ENCODE measurements around the gene XYLT1.
A peak's percentile ranks its signal among the peaks of the same experiment; 100 is the strongest.

The XYLT1 gene

GRCh38 chr16:17373533-17373932, 97.2 kb downstream of the XYLT1 start:
- no peak for DNase-seq (ENCODE audit: low read depth, low spot score)

DNA sequence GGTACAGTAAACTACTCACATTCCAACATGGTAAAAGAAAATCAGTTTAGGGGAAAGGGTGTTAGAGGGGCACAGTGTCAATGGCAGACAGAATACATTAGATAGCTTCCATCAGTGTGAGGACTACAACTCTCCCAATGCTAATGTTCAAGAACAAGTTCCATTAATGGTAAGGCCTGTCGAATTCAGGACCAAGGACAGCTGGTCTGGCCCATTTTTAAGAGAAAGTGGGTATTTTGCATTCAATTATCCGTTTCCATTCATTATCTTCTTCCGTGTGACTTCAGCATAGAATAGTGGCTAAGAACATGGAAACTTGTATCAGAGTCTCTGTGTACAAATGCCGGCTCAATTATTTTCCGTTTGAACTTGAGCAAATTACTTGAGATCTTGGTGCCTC, 98.4 kb downstream of the XYLT1 start:
- DNase-seq (ENCODE audit: low read depth, low spot score) = no peak

DNA sequence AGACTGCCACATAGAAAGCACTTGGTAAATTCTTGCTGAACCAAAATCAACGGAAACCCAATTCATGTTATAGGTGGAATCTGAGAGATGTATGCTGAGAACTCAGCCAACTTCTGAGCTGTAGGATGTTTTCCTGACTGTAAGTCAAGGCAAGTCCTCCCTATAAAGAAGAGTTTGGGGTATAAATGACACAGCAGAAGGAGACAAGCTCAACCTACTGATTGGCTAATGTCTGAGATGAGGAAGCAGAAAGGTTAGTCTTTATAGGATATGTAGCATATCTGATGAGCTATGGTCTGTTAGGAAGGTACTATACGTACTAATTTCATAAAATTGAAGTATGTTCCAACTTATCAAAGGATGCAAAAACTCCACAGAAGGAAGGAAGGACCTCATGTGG, 99.5 kb downstream of the XYLT1 start:
- DNase-seq (ENCODE audit: low read depth, low spot score) = no peak

DNA sequence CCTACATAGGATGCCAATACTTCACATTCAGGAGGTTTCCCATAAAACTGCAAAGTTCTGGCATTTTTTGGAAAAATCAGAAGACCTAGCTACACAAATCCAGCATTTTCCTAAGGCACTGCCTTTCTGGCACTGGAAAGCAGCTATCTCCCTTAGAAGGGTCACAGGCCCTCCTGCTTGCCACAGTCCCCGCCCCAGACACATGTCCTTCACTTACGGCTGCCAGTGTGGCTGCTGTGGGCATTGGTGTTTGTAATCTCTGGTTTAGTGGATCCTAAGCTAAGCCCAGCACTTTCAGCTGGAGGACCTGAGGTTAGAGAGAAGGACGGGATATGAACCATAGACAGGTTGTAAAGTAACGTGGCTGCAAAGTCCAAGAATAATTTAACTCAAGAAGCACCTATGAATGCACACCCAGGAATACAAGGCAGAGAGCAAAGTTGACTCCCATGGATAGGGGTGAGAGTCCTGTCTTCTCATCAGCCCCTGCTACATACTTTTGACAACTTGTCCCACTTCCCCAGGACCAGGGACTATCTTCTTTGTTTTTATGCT, 100.0 kb downstream of the XYLT1 start:
- no peak for DNase-seq (ENCODE audit: low read depth, low spot score)

- no peak for DNase-seq (ENCODE audit: low read depth, low spot score)
Measured at GRCh38 chr16:17370223-17370707, 100.5 kb downstream of the XYLT1 start.

GRCh38 chr16:17369421-17370222, 101.1 kb downstream of the XYLT1 start:
- no peak for DNase-seq (ENCODE audit: low read depth, low spot score)

DNA sequence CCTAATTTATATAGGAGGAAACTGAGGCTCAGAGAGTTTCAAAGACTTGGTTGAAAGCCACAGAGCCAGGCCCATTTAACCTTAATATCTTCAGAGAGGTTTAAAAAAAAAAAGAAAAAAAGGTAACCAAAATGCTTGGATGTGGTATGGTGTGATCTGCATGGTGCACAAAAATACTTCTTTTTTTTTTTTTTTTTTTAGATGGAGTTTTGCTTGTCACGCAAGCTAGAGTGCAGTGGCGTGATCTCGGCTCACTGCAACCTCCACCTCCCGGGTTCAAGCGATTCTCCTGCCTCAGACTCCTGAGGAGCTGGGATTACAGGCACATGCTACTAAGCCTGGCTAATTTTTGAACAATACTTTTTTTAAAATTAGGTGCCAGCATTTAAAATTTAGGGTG, 101.8 kb downstream of the XYLT1 start:
- no peak for DNase-seq (ENCODE audit: low read depth, low spot score)

- DNase-seq (ENCODE audit: low read depth, low spot score) = no peak
Measured at GRCh38 chr16:17368446-17368845, 102.3 kb downstream of the XYLT1 start.

- peak; percentile 73 for DNase-seq (ENCODE audit: low read depth, low spot score)
Measured at GRCh38 chr16:17367923-17368322, 102.8 kb downstream of the XYLT1 start.

DNA sequence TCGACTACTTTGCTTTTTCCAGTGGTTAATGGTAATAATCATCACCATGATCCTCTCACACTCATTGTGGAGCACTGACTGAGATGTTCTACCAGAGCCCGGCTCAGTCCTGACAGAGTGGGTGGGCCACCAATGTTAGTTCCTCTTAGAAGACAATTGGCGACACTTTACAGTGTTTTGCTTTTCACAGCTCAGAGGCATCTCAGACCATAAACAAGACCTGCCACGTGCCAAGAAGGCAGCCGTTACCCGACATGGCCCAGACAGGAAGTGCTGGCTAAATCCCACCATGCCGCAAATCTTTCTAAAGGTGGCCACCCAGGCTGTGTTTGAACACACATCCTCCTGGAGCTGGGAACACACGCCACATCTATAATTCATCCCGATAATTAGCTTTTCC, 103.7 kb downstream of the XYLT1 start:
- DNase-seq (ENCODE audit: low read depth, low spot score) = no peak

DNA sequence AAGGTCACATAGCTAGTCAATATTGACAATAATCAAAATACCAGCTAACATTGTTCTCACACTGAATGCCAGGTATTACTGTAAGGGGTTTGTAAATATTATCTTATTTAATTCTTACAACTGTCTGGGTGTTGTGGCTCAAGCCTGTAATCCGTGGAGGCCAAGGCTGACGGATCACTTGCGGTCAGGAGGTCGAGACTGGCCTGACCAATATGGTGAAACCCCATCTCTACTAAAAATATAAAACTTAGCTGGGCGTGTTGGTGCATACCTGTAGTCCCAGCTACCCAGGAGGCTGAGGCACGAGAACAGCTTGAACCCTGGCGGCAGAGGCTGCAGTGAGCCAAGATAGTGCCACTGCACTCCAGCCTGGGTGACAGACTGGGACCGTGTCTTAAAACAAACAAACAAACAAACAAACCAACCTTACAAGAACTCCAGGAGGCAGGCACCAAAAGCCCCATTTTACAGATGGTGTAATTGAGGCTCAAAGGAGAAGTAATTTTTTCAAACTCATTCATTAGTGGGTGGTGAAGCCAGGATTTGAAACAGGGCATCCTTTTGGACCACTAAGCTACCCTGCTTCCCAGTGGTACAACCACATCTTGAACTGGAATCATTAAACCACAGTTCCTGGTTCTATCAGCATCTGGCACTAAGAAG, 104.3 kb downstream of the XYLT1 start:
- no peak for DNase-seq (ENCODE audit: low read depth, low spot score)

- no peak for DNase-seq (ENCODE audit: low read depth, low spot score)
Measured at GRCh38 chr16:17365591-17366298, 105.0 kb downstream of the XYLT1 start.

DNA sequence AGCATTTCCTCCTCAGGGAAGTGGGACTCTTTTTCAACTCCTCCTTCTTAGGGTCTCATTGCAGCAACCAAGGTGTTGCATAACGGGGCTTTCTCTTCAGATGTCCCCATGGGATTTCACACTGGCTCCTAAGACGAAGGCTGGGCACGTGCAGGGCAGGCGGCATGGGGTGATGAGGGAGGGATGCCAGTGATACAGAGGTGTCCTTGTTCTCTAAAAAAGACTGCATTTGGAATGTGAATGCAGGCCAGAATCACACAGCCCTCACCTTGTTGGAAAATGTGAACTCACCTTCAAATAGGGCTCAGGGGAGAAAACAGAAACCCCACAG, 105.6 kb downstream of the XYLT1 start:
- no peak for DNase-seq (ENCODE audit: low read depth, low spot score)

DNA sequence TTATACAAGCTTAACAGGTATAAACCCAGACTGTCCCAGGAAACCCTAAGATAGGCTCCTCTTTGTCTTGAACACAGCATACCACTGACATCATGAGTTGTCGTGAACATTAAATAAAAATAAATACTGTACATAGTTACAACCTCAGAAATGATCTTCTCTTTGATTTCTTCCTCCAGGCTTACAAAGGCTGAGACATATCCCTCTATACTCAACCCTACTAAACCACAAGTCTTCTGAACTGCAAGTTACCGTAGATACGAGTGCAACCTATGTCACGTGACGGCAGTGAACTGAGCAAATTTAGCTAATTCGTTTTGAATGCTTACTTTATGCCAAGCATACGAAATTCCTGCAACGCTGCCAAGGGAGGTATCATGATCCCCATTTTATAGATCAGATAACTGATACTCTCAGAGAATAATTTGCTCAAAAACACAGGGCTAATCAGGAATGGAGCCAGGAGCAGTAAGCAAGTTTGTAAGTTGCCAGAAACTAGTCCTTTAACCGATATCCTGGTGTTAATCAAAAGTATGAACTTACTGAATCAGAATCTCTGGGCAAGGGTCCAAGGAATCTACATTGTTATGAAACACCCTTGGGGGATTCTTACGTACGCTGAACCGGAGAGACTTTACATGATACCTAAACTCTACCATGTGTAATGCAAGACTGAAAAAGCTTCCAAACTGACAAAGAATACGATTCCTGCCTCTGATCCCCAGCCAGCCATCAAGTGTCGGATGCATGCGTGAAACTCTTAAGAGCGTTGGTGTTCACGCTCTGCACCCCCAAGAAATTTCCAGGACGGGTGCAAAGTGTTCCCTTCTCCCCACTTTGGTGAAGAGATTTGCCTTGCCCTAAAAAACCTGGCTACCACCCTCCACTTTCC, 106.2 kb downstream of the XYLT1 start:
- DNase-seq (ENCODE audit: low read depth, low spot score) = no peak

DNA sequence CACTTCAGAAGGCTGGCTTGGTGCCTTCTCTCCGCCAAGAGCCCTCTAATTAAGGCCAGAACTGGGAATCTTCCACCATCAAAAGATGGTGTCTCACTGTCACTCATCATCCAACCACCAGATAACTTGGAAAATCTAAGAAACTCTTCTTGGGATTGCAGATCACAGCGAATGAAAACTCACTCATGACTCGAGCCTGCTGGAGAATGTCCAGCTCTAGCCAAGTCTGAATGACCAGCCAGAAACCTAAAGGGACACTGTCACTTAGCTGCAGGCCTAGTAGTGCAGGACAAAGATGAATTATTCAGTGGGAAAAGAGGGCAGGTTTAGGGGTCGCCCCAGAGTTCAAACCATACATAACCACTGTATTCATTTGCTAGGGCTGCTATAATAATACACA, 107.8 kb downstream of the XYLT1 start:
- DNase-seq (ENCODE audit: low read depth, low spot score) = no peak

DNA sequence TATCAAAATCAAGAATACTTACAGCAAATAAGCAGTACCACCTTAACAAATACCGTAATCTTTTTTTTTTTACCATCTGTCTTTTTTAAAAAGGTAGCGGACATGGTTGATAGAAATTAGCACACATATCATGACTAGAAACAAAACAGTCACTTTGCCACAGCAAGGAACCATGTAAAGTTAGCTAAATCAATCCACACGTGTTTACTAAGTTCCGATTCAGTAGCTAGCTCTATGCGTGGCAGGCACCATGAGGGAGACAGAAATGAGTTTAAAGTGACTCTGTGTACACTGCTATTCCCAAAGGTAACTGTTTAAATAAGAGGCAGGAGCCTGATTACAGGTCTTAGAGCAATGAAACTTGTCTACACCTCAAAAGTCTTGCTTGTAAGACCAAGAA, 108.6 kb downstream of the XYLT1 start:
- no peak for DNase-seq (ENCODE audit: low read depth, low spot score)

DNA sequence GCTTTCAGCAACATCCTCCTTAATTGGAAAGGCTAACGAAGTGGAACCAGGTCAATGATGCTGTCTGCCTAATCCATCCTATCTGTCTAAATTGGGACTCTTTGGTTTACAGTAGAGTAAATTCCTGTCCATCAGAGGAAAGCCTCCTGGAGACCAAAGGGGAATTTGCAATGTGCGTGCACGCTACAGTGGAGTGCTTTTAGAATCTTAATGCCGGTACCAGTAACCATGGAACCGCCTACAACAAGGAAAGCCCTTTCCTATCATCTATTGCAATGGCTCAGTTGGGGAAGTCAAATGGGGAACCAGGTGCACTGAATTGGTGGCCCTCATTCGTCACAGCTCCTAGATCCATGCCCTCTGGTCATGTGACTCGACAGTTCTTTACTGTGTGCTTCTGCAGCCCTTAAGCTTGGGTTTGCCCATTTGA, 110.1 kb downstream of the XYLT1 start:
- no peak for DNase-seq (ENCODE audit: low read depth, low spot score)

DNA sequence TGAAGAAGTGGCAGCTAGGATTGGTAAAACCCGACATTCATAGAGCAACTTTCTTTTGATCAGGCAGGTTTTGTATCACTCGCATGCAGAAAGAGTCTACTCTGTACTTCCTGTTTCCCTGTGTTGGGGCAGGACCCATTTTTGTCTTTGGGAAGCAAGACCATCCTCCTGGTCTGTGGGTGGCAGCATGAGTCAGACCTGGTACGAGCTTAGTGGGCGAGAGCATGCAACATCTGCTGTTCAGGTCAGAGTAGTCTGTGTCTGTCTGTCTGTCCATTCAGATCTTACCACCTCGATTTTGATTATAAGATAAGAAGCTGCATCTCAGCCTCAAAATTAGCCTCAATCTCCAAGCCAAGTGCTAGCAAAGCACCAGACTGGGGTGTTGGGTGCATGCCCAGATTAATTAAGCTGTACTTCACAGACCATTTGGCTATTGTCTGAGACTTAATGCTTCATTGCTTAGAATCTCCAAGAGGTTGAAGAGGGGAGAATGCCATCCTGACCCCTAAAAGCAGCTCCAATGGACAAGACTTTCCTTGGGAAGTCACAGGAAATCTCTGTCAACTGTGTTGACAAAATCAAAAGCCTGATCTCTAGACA, 110.9 kb downstream of the XYLT1 start:
- no peak for DNase-seq (ENCODE audit: low read depth, low spot score)

DNA sequence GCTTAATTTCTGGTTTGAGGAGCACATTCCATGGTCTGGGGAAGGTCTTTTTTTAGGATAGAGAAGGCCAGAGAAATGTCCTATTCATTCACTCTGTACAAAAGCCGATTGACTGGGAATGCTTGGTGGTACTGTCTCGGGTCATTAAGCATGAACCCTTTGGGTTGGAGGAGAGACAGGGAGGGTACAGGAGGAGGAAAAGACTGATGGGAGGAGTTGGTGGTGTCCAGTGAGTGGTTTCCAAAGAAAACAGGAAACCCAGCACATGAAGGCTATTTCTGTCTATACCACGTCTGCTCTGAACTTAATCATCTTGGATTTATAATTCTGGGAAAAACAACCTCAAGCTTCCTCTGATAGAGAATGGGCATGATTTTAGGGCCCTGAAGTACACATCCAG, 111.9 kb downstream of the XYLT1 start:
- DNase-seq (ENCODE audit: low read depth, low spot score) = no peak

DNA sequence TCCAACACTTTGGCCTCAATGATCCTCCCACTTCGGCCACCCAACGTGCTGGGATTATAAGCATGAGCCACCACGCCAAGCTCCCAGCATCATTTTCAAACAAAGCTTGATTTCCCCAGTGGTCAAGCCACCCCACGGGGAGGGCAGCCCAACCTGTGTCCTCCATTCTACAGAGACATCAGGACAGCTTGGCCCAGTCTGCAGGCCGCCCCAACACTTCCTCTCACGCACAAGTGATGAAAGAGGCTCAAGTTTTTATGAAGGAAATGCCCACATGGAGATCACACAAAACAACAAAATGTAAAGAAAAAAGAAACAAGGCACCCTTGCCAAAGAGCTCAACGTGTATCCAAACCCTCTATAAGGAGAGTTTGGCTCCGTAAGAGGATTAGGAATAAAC, 112.4 kb downstream of the XYLT1 start:
- DNase-seq (ENCODE audit: low read depth, low spot score) = no peak

All from iPS DF 19.7 (cell line).